Measurements from ENCODE around the gene DUSP16. TPM values are rescaled to one million over a fixed set of nuclear protein-coding genes. Genes with fewer than 3 reads are reported as not detected.
"Not testable (repeated sequence)": the region's sequence is repeated elsewhere in the genome, so short reads cannot be mapped to it uniquely, and the experiment has no call there.

The DUSP16 gene
- total RNA-seq, 1 donor from 2014 or later = 5.7 TPM

DNA sequence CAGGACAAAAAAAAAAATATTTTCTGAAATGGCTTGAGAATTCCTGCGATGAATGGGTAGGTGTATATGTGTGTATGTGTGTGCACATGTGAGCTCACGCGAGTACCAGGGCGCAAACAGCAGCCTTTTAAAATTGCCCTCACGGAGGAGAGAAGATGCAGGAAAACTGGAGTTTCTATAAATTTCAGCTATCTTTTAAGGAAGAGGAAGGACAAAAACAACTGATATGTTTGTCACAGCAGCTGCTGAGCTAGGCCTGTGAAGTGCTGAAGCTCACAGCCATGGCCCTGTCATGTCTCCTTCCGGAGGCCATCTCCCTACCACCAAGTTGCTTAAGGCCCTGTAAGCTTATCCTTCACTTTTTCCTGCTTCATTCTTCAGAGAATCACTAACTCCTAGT is 40.8 kb downstream of the DUSP16 start:
- no peak for DNase-seq (ENCODE audit: low read depth)

DNA sequence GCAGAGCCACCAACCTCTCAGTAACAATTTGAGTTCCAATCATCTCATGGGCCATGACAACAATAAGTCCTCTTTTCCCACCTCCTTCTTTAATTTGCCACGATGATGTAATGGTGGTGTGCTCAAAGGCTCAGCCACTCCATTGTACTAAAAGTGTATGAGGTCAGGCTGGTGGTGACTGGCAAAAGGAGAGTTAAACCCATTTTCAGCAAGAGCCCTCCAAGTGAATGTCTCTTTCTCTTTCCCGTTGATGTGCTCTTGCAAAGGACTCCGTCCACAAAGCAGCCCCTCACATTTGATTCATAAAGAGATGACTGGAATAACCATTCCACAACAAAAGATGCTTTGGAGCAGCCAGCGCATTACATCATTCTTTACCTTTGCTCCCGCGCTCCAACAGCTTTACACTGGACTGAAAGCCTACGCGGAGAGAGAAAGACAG is 41.6 kb downstream of the DUSP16 start:
- DNase-seq (ENCODE audit: low read depth) = no peak

DNA sequence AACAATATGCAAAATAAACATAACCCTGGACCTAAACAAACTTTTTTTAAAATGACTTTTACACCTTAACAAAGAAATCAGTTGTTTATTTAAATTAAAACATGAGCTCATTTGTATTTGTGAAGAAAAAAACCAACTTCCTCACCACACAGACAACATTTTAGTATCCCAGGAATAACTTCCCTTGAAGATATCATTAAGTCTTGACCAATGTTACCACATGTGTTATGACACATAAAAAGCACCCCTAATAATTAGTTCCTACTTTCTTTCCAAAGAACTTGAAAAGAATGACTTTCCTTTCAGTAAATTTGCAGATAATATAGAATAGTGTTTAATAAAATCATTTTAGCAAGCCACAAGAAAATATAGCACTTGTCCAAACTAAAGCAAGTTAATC is 42.4 kb downstream of the DUSP16 start:
- DNase-seq (ENCODE audit: low read depth) = no peak

DNA sequence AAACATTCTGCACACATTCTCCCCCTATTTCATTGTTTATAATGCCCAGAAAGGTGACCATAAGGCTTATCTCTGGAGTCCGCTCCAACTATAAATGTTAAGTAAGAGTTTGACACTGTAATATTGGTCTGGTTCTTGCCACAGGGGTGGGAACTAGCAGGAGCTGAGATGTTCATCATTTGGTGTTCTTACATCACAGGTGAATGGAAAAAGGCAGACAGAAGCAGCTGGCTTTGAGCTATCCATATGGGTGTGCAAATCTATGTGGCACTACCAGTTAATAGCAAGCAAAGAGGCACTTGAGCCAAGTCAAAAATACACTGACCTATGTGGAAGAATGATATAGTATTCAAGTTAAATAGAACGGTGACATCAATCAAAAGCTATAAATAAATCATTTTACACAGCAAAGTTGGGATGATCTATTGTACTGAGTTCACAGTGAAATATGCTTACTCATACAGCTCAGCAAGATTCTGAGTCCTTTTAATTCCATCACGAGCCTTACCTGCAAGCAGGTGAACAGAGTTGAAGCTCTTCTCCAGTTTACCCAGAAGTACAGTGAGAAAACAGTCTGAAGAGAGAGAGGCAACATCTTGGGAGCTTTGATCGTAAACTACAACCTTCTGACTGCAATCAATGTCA is 43.2 kb downstream of the DUSP16 start:
- DNase-seq (ENCODE audit: low read depth) = no peak

DNA sequence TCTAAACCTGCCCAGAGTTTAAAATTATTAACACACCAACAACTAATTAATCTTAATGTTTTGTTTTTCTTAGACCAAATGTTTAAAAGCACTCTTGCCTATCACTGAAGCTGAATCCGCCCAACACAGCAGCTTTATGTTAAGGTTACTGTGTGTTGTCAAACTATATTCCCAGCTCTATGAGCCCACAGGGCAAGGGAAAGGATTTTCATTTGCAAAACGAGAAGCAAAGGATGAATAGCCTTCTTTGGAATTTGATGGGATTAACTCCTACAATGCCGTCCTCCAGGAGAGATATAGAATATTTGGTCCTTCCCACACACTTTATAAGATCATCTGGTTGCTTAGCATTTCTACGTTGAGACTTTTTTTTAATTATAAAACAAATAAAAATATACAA is 43.7 kb downstream of the DUSP16 start:
- no peak for DNase-seq (ENCODE audit: low read depth)

DNA sequence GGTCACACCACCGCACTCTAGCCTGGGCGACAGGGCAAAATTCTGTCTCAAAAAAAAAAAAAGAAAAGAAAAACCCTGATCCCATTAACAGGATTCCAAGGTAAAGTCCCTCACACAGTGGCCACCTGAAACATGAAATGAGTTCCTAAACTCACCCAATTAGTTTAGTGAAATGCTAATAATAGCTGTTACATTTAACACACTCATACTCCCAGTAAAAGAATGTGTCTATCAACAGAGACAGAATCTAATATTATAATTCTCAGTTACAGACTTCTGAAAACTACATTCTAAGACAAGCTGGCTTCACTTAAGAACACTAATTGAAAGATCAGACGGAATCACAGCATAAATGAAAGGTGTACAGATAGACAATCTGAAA is 44.2 kb downstream of the DUSP16 start:
- no peak for DNase-seq (ENCODE audit: low read depth)

DNA sequence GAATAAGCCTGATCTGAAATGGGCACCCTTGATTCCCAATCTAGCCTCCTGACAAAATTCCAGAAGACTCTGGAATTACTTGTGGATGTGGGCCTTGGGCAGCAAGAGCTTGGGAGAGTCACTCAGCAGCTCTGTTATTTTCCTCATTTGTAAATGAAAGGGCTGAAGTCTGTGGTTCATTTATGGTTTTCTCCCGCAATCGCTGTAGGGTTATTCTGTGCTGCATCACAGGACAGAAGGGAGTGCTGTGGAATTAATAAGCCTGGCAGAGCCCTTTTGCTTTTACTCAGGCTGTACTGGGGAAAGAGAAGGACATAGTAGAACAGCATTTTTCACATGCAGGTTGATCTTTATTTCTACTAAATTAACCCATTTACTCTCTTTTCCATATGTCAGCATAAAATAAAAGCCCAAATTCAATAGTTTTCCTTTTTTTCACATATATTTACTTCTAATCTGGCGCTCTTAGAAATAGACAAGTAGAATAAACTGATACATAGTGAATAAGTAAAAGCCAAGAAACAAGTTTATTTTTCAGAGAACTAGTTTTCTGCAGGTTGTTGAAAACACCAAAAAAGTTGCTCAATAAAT is 49.2 kb downstream of the DUSP16 start:
- DNase-seq (ENCODE audit: low read depth) = no peak

DNA sequence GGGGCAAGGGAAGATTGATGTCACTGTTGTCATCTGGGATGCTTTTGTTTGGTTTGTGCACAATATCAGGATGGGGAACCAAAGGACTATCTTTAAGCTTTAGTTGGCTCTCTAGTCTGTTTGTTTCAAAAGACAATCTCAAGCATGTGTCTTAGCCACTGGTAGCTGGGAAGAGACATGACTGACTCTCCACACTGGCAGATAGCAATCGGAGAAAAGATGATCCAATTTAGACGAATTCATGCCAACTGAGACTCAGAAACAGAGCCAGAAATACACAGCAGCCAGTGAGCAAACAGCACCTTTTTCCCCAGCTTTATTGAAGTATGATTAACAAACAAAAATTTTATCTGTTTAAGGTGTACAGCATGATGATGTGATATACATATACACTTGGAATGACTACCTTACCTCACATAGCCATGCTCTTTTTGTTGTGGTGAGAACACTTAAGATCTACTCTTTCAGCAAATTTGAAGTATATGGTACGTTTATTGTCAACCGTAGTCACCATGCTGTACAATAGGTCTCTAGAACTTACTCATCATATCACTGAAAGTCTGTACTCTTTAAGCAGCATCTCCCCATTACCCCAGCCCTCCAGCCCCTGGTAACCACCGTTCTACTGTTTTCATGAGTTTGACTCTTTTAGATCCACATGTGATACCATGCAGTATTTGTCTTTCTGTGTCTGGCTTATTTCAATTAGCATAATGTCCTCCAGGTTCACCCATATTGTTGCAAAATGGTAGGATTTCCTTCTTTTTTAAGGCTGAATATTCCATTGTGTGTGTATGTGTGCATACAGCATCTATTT is 50.6 kb downstream of the DUSP16 start:
- DNase-seq (ENCODE audit: low read depth) = no peak

DNA sequence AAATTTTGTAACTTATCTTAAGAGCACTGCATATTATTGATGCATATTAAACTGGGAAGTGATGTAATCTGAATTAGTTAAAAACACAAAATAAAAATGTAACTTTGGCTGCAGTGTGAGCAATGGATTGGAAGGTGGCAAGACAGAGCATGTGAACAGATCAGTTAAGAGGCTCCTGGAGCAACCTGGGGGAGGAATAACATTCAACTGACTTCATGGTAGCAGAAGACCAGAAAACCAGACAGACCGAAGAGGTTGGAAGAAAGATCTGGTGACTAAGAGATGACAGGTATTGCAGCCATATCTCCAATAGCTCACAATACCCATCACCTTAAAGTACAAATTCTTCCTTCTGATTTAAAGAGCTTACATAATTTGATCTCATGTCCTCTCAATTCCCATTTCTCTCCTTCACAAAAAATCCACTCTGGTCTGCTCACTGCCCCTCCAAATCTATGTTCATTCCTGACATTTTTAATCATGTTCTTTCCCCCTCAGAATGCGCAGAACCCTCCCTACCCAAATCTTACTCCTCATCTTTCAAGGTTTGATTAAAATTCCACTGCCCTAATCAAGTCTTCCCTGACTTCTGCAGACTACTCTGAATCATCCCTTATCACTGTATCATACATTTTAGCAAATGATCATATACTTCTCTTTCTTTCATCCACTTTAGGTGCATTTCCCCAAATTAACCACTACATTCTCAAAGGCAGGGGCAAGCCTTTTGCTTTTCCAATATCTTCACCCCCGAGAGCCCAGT is 51.5 kb downstream of the DUSP16 start:
- no peak for DNase-seq (ENCODE audit: low read depth)

DNA sequence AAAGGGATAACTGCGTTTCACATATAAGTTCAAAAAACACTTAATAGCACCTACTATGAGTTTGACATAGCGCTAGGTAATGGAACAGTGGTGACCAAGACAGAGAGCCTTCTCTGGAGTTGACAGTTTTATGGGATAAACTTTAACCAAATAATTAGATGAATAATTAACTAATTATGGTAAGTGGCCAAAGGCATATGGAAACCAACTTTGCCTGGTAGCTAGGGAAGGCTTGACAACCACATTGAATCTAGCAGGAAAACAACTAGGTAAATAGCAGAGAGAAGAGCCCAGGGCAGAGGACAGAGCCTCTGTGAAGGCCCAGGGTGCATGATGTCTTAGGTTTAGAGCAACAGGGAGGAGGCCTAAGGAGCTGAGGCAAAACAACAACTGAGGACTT is 52.1 kb downstream of the DUSP16 start:
- no peak for DNase-seq (ENCODE audit: low read depth)

DNA sequence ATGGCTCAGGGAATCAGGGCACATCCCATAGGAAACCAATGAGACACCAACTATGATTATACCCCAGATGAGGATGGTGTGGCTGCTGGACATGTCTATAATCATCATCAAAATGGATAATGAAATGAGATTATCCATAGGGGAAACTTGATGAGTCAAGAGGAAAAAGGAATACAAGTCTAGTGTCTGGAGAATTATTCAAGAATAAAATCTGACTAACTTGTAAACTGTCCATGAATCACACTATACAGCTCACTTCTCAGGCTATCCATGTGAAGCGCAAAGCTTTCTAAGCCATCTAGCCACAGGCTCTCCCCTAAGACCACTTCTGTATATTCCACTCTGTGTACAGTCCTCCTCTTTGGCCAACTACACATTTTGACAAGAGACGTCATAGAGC is 52.5 kb downstream of the DUSP16 start:
- no peak for DNase-seq (ENCODE audit: low read depth)

DNA sequence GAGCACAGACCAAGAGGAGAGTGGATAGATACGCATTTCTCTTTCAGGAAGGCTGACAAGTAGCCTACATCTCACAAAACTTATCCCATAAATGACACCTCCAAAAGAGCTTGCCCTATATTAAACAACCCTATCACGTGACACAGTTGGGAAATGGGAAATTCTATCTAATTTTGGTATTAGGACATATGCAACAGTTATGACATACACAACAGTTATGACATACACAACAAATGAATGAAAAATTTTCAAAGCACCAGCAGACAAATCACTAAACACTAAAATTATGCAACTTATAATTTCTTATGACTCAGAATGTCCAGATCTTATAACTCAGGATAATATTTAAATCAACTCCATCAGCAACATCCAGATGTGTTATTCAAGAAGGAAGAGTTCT is 54.1 kb downstream of the DUSP16 start:
- DNase-seq (ENCODE audit: low read depth) = no peak

DNA sequence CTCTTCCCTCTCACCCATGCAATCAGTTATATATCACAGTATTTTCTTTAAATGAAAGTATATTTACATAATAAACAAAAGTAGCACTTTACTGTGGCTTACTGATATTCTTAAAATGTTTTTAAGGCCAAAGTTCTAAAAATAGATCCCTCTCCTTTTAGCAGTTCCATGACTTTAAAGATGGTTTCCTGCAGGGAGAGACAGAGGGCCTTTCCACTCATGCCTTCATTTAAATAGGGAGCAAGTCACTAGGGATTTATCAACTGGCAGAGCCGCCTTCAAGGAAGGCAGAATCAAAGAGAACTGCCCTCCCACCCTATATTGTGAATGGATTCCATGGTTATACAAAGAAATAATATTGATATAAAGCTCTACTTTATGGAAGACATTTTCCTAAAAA is 55.5 kb downstream of the DUSP16 start:
- no peak for DNase-seq (ENCODE audit: low read depth)

DNA sequence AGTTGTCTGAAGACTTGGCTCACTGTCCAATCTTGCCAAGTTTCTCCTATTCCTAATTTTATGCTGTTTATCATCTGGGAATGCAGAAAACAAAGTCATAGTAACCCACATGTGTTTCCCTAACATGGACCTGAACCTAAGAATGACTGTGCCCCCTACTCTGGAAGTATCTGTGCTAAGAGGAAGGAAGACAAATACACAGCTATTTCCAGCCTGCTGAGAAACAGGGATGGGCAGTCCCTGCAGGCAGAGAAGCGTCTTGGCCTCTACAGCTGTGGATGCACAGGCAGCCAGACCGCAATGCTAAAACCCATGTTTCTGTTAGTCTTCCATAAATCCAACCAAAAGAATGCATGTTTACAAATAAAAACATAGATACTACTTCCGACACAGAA is 56.2 kb downstream of the DUSP16 start:
- DNase-seq (ENCODE audit: low read depth) = no peak

DNA sequence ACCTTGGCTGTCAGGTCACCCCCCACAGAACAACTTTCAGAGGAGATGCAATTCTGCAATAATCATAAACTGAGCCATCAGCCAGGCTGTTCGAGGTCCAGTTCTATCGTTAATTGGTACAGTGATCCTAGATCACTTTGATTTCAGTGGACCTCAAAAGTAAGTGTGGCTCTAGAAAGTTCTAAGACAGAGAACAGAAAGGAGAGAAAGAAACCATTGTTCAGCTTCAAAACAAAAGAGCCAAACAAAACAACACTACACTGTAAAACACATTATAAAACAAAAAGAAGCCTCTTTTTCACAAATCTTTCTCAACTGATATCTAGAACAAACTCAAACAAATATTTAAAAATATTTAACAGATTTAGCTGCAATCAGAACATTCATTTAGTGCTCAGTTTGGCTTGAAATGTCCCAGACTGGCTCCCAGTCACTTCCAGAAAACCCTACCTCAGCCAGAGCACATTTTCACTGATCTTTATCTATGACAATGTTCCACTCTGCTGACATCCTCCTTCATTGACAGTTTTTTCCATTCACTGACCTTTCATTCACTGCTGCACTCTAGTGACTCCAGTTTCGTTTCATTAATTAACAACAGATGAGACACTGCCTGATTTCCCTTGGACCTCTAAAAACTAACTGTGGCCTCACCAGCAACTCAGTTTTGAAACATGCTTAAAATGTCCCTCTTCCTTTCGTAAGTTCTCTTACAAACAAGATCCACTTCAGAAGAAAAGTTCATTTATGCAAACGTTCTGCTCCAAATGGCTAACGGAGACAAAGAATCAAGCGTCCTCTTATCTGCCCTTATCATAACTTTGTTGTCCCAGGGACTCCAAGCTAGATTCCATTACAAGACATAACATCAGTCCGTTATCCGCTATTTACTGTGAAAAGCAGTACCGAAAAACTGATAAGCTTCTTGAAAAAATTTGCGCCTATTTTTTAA is 56.8 kb downstream of the DUSP16 start:
- no peak for DNase-seq (ENCODE audit: low read depth)

DNA sequence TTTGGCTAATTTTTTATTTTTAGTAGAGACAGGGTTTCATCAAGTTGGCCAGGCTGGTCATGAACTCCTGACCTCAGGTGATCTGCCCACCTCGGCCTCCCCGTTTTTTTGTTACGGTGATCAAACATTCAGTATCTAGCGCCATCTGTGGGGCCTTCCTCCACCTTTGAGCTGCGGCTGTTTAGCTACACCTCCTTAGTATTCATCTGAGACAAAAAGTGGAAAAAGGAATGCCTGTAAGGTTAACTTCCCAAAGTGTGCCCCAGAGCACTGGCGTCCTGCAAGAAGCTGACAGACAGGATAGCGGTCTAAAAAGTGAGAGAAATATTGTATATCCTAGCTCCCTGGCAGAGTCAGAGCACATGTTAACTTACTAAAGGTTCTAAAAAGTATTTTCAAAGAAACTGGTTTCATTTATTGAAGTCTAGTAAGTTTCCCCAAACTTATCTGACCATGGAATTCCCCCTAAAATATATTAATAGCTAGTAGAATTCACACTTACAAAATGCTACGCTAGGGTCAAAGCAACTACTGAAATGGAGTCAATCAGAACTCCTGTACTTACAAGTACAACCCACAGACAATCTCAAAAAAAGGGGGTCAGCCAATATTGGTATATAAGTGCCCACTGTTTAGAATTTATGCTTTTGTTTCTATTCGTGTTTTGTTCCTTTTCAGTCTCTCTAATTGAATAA is 59.1 kb downstream of the DUSP16 start:
- DNase-seq (ENCODE audit: low read depth) = no peak

DNA sequence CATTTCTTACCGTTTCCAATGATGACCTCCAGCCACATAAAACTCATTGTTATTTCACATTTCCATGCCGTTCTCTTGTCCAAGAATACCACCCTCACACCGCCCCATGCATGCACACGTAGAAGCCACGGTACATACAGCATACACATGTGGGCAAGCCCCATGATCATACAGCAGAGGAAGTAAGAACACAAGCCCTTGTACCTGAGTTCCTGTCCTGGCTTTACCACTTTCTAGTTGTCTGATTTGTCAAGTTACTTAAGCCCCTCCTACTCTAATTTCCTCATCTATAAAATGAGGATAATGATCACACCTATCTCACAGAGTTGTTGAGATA is 59.9 kb downstream of the DUSP16 start:
- DNase-seq (ENCODE audit: low read depth) = no peak

DNA sequence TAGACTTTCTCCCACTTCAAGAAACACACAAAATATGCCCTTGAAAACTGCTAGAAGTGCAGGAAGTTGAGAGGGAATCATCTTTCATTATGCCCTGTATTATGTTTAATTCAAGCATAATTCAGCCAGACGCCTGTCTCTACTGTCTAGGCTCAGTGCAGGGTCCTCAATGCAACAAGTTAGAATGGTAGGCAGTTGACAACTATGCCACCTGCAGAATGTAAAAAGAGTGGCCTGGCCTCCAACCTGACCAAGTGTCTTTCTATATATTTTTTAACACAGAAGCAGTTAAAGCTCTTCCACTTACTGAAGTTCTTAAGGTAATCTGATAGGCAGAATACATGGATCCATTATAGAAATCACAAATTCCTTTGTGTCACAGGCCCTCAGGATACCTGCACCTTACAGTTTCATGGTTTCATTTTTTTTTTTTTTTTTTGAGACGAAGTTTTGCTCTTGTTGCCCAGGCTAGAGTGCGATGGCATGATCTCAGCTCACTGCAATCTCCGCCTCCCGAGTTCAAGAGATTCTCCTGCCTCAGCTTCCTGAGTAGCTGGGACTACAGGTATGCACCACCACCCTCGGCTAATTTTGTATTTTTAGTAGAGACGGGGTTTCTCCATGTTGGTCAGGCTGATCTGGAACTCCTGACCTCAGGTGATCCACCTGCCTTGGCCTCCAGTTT is 60.4 kb downstream of the DUSP16 start:
- DNase-seq (ENCODE audit: low read depth) = not testable (repeated sequence)

DNA sequence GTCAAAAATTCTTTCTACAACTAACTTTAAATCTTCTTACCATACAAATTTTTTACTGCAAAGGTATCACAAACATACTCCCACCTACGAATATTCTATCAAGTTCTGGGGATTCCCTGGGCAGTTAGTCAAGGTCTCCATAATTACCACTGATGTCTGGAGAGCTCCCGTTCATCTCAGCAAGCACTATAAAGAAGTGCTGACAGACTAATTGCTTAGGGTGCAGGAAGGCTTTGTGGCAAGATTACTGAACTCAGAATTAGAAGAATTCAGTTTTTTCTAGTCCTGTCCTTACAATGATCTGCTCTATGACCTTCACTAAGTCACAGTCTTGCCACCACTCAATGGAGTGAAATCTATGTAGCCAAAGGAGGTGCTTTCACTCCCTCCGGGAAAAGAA is 61.5 kb downstream of the DUSP16 start:
- DNase-seq (ENCODE audit: low read depth) = no peak

Measured in myocyte (in vitro differentiated cells).